CD4-positive, alpha-beta T cell (primary cell): Measurements from ENCODE around the gene ZNF799. TPM values are rescaled to one million over a fixed set of nuclear protein-coding genes. Genes with fewer than 3 reads are reported as not detected.
"Not testable (repeated sequence)": the region's sequence is repeated elsewhere in the genome, so short reads cannot be mapped to it uniquely, and the experiment has no call there.

Experiments
- ATAC-seq: fragments of 200-7000 bp; cut with Tn5 transposase; one replicate; pipeline ENCODE4 v1.10.0; 2022; ENCODE audit warnings: mild to moderate bottlenecking; ENCODE audit not compliant: poor library complexity
- CTCF ChIA-PET: fragments of 350-600 bp; sonication (Branson Sonifier 250); formaldehyde crosslinking; loops from one replicate; lab custom pipeline; 2021; ENCODE audit warnings: antibody characterized with exemption, inconsistent platforms; lab: Charles Lee
- POLR2A ChIA-PET: fragments of 350-600 bp; sonication (Branson Sonifier 250); formaldehyde crosslinking; loops from one replicate; lab custom pipeline; 2021; ENCODE audit warnings: antibody characterized with exemption, inconsistent platforms; lab: Charles Lee
- DNase-seq, 14 experiments: peaks; one replicate each; pipeline ENCODE4 v3.0.0-alpha.2; 2013 to 2020; ENCODE audit warnings: mixed read lengths in 2 of 14
- H3K27ac ChIP-seq, 2 donors: one replicate each; pipeline versions ENCODE4 v1.5.1 to v1.7.0; 2013; ENCODE audit warnings: low read length in 2 of 2, low read depth in 1 of 2, mild to moderate bottlenecking in 1 of 2
- H3K27me3 ChIP-seq, 2 experiments: 1 replicate in 1 of 2; 2 replicates in 1 of 2; pipeline versions ENCODE4 v1.6.1 to v1.7.0; 2013; ENCODE audit warnings: low read length in 2 of 2, control low read depth in 1 of 2, mild to moderate bottlenecking in 1 of 2, moderate library complexity in 1 of 2; ENCODE audit not compliant: insufficient read depth in 2 of 2, control insufficient read depth in 1 of 2
- H3K36me3 ChIP-seq: one replicate; pipeline ENCODE4 v1.6.1; 2013; ENCODE audit warnings: low read length, control low read depth; ENCODE audit not compliant: insufficient read depth
- H3K4me1 ChIP-seq: one replicate; pipeline ENCODE4 v1.6.1; 2013; ENCODE audit warnings: low read length, control low read depth; ENCODE audit not compliant: insufficient read depth
- H3K4me3 ChIP-seq: one replicate; pipeline ENCODE4 v1.5.1; 2013; ENCODE audit warnings: mild to moderate bottlenecking, low read length, moderate library complexity
- H3K9me3 ChIP-seq, 2 experiments: 1 replicate in 1 of 2; 2 replicates in 1 of 2; pipeline versions ENCODE4 v1.6.1 to v1.7.0; 2013; ENCODE audit warnings: low read length in 2 of 2, mild to moderate bottlenecking in 2 of 2, control low read depth in 1 of 2, moderate library complexity in 1 of 2; ENCODE audit not compliant: control insufficient read depth in 1 of 2, insufficient read depth in 1 of 2
- H3K27ac Mint-ChIP-seq: one replicate; pipeline ENCODE4 v1.8.0; 2020; ENCODE audit warnings: mixed read lengths
- H3K27me3 Mint-ChIP-seq: one replicate; pipeline ENCODE4 v1.8.0; 2021; ENCODE audit warnings: mixed read lengths
- H3K36me3 Mint-ChIP-seq: one replicate; pipeline ENCODE4 v1.8.0; 2021; ENCODE audit warnings: low read depth, mixed read lengths
- H3K4me1 Mint-ChIP-seq: one replicate; pipeline ENCODE4 v1.8.0; 2021; ENCODE audit warnings: low read depth, mixed read lengths
- H3K4me3 Mint-ChIP-seq: one replicate; pipeline ENCODE4 v1.8.0; 2020; ENCODE audit warnings: mild to moderate bottlenecking, mixed read lengths
- H3K9me3 Mint-ChIP-seq: one replicate; pipeline ENCODE4 v1.8.0; 2020; ENCODE audit warnings: mixed read lengths
- CTCF ChIP-seq: fragments of 200-600 bp; IDR thresholded peaks from one replicate; pipeline ENCODE4 v1.8.0; 2022; ENCODE audit warnings: antibody characterized with exemption, mild to moderate bottlenecking
- intact Hi-C, 2 experiments: fragments of 100-400 bp; cut with DNase I in 1 of 2; cut with micrococcal nuclease in 1 of 2; formaldehyde crosslinking; loops; one replicate each; pipeline versions ENCODE4 v1.15.1 to v1.9.0; 2023 to 2025; cut with DNase I, micrococcal nuclease
- total RNA-seq, 174 experiments: library from RNA in 2 of 174; stranded (reverse) in 2 of 174; gene quantifications; one replicate each; pipeline ENCODE4 v1.2.3 and lab custom pipeline; 2021 to 2026

ZNF799 gene
- total RNA-seq, 2 experiments from 2014 or later: 1.1 to 1.6 TPM

DNA sequence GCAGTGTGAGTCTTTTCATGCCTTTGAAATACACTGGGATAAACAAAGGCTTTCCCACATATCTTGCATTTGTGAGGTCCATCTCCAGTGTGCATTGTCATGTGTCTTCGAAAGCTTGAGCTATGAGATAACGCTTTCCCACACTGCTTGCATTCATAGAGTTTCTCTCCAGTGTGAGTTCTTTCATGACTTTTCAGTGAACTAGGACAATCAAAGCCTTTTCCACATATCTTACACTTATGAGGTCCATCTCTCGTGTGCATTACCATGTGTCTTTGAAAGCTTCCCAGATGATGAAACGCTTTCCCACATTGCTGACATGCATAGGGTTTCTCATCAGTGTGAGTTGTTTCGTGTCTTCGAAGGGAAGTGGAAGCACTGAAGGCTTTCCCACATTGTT is 9.9 kb downstream of the ZNF799 start:
- ATAC-seq, DNase-seq, H3K4me3 Mint-ChIP-seq, H3K27ac Mint-ChIP-seq, H3K27me3 Mint-ChIP-seq, intact Hi-C loops, CTCF ChIA-PET, H3K4me1 Mint-ChIP-seq, H3K27ac ChIP-seq, POLR2A ChIA-PET, H3K4me3 ChIP-seq, H3K4me1 ChIP-seq, H3K27me3 ChIP-seq: not testable (repeated sequence)
- Histone ChIP-seq H3K9me3 (peaks cover 10 to 20% of the 10 kb centered on the region in 2 experiments), H3K36me3 (peaks cover 27% of the 10 kb centered on the region)
- H3K36me3 Mint-ChIP-seq: peaks cover 90% of the 10 kb centered on the region
- peaks cover 15% of the 10 kb centered on the region for H3K9me3 Mint-ChIP-seq

GRCh38 chr19:12386365-12386764 is 14.7 kb downstream of the ZNF799 start:
- ATAC-seq, H3K4me1 Mint-ChIP-seq, POLR2A ChIA-PET, H3K4me3 ChIP-seq, intact Hi-C loops, CTCF ChIA-PET, H3K27ac Mint-ChIP-seq, DNase-seq, H3K27ac ChIP-seq, H3K27me3 Mint-ChIP-seq, H3K27me3 ChIP-seq, H3K4me1 ChIP-seq, H3K4me3 Mint-ChIP-seq: not testable (repeated sequence)
- Mint-ChIP-seq H3K9me3 (peaks cover 12% of the 10 kb centered on the region), H3K36me3 (peaks cover 90% of the 10 kb centered on the region)
- Histone ChIP-seq H3K9me3 (peaks cover 29 to 33% of the 10 kb centered on the region in 2 experiments), H3K36me3 (peaks cover 12% of the 10 kb centered on the region)

GRCh38 chr19:12380444-12380737 is 20.7 kb downstream of the ZNF799 start:
- Mint-ChIP-seq H3K27ac (no peak overlapping the region), H3K36me3 (peaks cover 89% of the 10 kb centered on the region), H3K9me3 (peaks cover 24% of the 10 kb centered on the region), H3K4me3 (no peak overlapping the region), H3K4me1 (no peaks in the 10 kb centered on the region), H3K27me3 (no peaks in the 10 kb centered on the region)
- ATAC-seq (no peak), DNase-seq (no peak)
- no peaks in the 10 kb centered on the region for H3K4me1 ChIP-seq
- H3K27ac ChIP-seq: no peak overlapping the region
- H3K4me3 ChIP-seq: no peak overlapping the region
- peaks cover 46 to 64% of the 10 kb centered on the region in 2 experiments for H3K9me3 ChIP-seq
- intact Hi-C loops: no loop called here
- H3K36me3 ChIP-seq: peaks cover 13% of the 10 kb centered on the region
- H3K27me3 ChIP-seq: no peaks in the 10 kb centered on the region
- POLR2A ChIA-PET: no interaction called here
- no peak for TF ChIP-seq CTCF
- CTCF ChIA-PET: no interaction called here

GRCh38 chr19:12379732-12380443 is 21.2 kb downstream of the ZNF799 start:
- CTCF ChIA-PET: no interaction called here
- no peak for TF ChIP-seq CTCF
- no peak for DNase-seq
- Mint-ChIP-seq H3K36me3 (peaks cover 84% of the 10 kb centered on the region), H3K27me3 (no peaks in the 10 kb centered on the region), H3K27ac (no peak overlapping the region), H3K9me3 (peaks cover 22% of the 10 kb centered on the region), H3K4me3 (no peak overlapping the region), H3K4me1 (no peaks in the 10 kb centered on the region)
- H3K4me1 ChIP-seq: no peaks in the 10 kb centered on the region
- POLR2A ChIA-PET: no interaction called here
- peaks cover 50 to 61% of the 10 kb centered on the region in 2 experiments for H3K9me3 ChIP-seq
- H3K27me3 ChIP-seq: no peaks in the 10 kb centered on the region
- H3K27ac ChIP-seq: no peak overlapping the region
- no peak for ATAC-seq
- H3K36me3 ChIP-seq: peaks cover 13% of the 10 kb centered on the region
- intact Hi-C loops: no loop called here
- no peak overlapping the region for H3K4me3 ChIP-seq
